Osteocyte (in vitro differentiated cells): ENCODE measurements around the gene CARD11. TPM values are rescaled to one million over a fixed set of nuclear protein-coding genes. Genes with fewer than 3 reads are reported as not detected.
A peak's percentile ranks its signal among the peaks of the same experiment; 100 is the strongest.

ENCODE experiments used
- DNase-seq: peaks from one replicate; pipeline ENCODE4 v3.0.0; 2021; ENCODE audit warnings: mixed read lengths; ENCODE audit not compliant: unreplicated experiment; ENCODE audit errors: extremely low spot score
- H3K27ac Mint-ChIP-seq: one replicate; pipeline ENCODE4 v1.8.0; 2021; ENCODE audit warnings: mild to moderate bottlenecking, mixed read lengths; ENCODE audit not compliant: unreplicated experiment
- H3K27me3 Mint-ChIP-seq: one replicate; pipeline ENCODE4 v1.8.0; 2021; ENCODE audit warnings: mixed read lengths; ENCODE audit not compliant: unreplicated experiment
- H3K36me3 Mint-ChIP-seq: one replicate; pipeline ENCODE4 v1.8.0; 2021; ENCODE audit warnings: mixed read lengths; ENCODE audit not compliant: unreplicated experiment
- H3K4me1 Mint-ChIP-seq: one replicate; pipeline ENCODE4 v1.8.0; 2021; ENCODE audit warnings: mixed read lengths; ENCODE audit not compliant: unreplicated experiment
- H3K4me3 Mint-ChIP-seq: one replicate; pipeline ENCODE4 v1.8.0; 2021; ENCODE audit warnings: mild to moderate bottlenecking, moderate library complexity, mixed read lengths; ENCODE audit not compliant: unreplicated experiment
- H3K9me3 Mint-ChIP-seq: one replicate; pipeline ENCODE4 v1.8.0; 2021; ENCODE audit warnings: mixed read lengths; ENCODE audit not compliant: unreplicated experiment
- total RNA-seq: library from RNA; stranded (reverse); gene quantifications from 2 replicates; pipeline ENCODE4 v1.2.1, GENCODE V29; 2021
- TF ChIP-seq, protein P1 (sequence below): fragments of 200-600 bp; sonication (generic); IDR thresholded peaks from 2 replicates; pipeline ENCODE4 v1.5.0; 2021; ENCODE audit warnings: antibody characterized with exemption, mild to moderate bottlenecking, moderate library complexity

Gene CARD11
- total RNA-seq, 1 donor from 2014 or later = 0.24 TPM

DNA sequence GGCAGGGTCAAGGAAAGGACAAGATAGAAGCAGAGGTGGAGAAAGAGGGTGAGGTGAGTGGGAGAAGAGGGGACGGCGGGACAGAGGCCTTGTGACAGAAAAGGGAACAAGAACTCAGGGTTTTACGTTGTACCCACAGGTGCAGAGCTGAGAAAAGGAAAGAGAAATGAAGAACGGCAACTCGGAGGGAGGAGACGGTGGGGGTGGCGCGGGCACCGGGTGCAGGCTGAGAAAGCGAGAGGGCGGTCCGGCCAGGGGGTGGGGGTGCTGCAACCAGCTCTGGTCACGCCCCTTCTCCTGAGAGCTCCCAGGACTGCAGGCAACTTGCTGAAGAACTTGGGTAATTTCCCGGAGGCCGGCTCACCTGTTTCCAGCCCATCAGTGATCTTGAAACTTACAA is 65.3 kb downstream of the CARD11 start:
- Mint-ChIP-seq H3K9me3 (peaks cover 3% of the 10 kb centered on the region), H3K36me3 (no peaks in the 10 kb centered on the region), H3K27me3 (peaks cover 25% of the 10 kb centered on the region), H3K4me3 (no peak overlapping the region), H3K27ac (no peak overlapping the region), H3K4me1 (no peaks in the 10 kb centered on the region)
- TF ChIP-seq, protein P1, sequence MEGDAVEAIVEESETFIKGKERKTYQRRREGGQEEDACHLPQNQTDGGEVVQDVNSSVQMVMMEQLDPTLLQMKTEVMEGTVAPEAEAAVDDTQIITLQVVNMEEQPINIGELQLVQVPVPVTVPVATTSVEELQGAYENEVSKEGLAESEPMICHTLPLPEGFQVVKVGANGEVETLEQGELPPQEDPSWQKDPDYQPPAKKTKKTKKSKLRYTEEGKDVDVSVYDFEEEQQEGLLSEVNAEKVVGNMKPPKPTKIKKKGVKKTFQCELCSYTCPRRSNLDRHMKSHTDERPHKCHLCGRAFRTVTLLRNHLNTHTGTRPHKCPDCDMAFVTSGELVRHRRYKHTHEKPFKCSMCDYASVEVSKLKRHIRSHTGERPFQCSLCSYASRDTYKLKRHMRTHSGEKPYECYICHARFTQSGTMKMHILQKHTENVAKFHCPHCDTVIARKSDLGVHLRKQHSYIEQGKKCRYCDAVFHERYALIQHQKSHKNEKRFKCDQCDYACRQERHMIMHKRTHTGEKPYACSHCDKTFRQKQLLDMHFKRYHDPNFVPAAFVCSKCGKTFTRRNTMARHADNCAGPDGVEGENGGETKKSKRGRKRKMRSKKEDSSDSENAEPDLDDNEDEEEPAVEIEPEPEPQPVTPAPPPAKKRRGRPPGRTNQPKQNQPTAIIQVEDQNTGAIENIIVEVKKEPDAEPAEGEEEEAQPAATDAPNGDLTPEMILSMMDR = no peak
- DNase-seq = no peak

DNA sequence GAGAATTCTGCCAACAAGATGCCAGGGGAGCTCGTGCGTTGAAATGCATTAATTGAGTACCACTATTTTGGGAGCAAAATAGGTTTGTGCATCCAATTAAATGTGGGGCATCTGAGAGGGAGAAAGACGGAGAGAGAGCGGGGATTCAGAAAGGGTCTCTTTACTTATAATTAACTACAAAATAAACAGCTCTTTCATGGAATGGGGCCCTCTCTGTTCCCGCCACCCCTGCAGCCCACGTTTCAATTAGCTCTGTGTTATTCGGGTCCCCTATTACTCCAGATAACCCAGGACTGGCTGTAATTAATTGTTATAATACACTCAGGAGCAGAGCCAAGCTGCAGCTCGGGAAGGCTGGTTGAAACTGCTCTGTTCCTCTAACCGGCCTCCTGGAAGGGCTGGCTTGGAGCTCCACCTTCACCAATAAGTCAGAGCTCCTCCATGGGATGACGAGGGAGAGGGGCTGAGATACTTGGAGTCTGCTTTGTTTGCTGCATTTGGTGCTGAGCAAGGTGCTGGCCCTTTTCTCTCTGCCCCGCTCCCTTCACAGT is 67.8 kb downstream of the CARD11 start:
- Mint-ChIP-seq H3K27ac (no peak overlapping the region), H3K4me3 (no peak overlapping the region), H3K27me3 (peaks cover 17% of the 10 kb centered on the region), H3K4me1 (no peaks in the 10 kb centered on the region), H3K9me3 (no peaks in the 10 kb centered on the region), H3K36me3 (no peaks in the 10 kb centered on the region)
- TF ChIP-seq, protein P1 = no peak
- DNase-seq = no peak

DNA sequence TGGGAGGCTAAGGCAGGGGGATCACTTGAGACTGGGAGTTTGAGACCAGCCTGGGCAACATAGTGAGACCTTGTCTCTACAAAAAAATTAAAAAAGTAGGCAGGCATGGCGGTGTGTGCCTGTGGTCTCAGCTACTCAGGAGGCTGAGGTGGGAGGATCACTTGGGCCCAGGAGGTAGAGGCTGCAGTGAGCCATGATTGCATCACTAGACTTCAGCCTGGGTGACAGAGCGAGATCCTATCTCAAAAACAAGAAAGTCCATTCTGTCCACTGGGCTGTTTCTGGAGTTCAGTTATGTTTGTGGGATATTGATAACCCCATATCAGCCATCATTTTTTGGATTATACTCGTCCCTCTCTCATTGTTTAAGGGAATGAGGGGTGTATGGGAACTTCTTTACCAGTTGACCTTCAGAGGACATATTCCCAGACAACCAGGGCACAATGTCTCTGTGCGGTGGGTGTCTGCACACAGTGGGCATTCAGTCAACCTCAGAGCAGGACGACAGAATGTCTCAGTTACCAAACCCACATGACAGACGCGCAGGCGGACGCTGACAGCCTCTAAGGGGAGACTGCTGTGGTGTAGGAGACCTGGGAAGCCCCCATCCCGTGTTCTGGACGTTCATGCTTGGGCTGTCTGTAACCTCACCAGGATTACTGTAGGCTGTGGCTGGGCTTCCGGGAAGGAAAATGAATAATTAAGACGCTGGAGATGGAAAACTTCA is 69.4 kb downstream of the CARD11 start:
- DNase-seq = no peak
- H3K4me3 Mint-ChIP-seq = no peak overlapping the region
- TF ChIP-seq, protein P1 = no peak
- H3K27ac Mint-ChIP-seq = no peak overlapping the region
- H3K4me1 Mint-ChIP-seq = no peaks in the 10 kb centered on the region
- H3K27me3 Mint-ChIP-seq = peaks cover 16% of the 10 kb centered on the region
- no peaks in the 10 kb centered on the region for H3K36me3 Mint-ChIP-seq
- H3K9me3 Mint-ChIP-seq = no peaks in the 10 kb centered on the region

GRCh38 chr7:2972835-2973161 is 70.9 kb downstream of the CARD11 start:
- TF ChIP-seq, protein P1 = no peak
- H3K9me3 Mint-ChIP-seq = no peaks in the 10 kb centered on the region
- no peak overlapping the region for H3K27ac Mint-ChIP-seq
- peak; percentile 42 for DNase-seq
- H3K4me1 Mint-ChIP-seq = no peaks in the 10 kb centered on the region
- H3K36me3 Mint-ChIP-seq = no peaks in the 10 kb centered on the region
- H3K4me3 Mint-ChIP-seq = no peak overlapping the region
- H3K27me3 Mint-ChIP-seq = peaks cover 7% of the 10 kb centered on the region

GRCh38 chr7:2971914-2972834 is 71.5 kb downstream of the CARD11 start:
- Mint-ChIP-seq H3K9me3 (no peaks in the 10 kb centered on the region), H3K4me3 (no peak overlapping the region), H3K36me3 (no peaks in the 10 kb centered on the region), H3K27ac (no peak overlapping the region), H3K27me3 (peaks cover 7% of the 10 kb centered on the region), H3K4me1 (no peaks in the 10 kb centered on the region)
- peak; percentile 21 for DNase-seq
- TF ChIP-seq, protein P1 = no peak
